Measurements from ENCODE around the gene SDF4. TPM values are rescaled to one million over a fixed set of nuclear protein-coding genes. Genes with fewer than 3 reads are reported as not detected.

The SDF4 gene
- total and polyA plus RNA-seq, 2 of the 8 experiments (the other 6 are each of a cell fraction or from before 2014, with no cell fraction given): 45.5 to 75.6 TPM

DNA sequence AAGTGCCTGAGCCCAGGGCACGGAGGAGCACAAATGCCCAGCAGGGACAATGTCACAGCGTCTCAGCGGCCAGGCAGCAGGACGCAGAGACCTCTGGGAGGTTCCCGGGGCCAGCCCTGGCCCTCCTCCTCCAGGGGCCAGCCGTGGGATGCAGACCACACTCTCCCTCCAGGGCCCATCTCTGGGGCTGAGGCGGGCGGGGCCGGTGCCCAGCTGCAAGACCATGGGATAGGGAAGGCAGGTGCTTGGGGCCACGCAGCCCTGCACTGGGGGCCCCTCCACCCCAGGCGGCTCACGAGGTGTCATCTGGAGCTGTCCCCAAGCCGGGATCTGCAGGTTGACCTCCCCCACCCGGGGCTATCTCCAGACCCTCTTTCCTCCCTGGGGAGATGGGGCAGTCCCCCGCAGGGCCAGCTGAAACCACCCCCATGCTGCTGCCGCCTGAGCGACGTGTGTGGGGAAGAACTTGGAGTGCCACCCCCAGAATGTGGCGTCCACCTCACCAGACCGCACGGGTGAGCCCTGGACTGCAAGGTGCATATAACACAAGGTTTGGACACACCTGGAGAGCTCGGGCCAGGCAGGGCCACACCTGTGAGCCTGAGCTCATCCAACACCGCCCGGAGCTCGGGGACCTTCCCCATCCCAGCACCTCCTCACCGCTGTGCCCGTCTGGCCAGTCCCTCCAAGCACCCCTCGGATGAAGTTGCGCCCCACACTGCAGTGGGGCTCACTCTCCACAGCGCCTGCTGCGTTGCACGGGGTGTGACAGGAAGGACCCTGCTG, 62.2 kb downstream of the SDF4 start:
- Histone ChIP-seq H4K20me1 (replicated peaks in 1 of 2; ENCODE audit: control insufficient read depth in 1 of 2, insufficient read depth in 2 of 2, low read length in 2 of 2) (no peaks in the 10 kb centered on the region), H2AFZ (ENCODE audit: low read length) (no peak overlapping the region), H3K4ac (replicated peaks; ENCODE audit: insufficient read length, low read depth, low read length) (no peak overlapping the region), H3K18ac (ENCODE audit: extremely low read depth, low read length) (no peak overlapping the region), H3K56ac (replicated peaks; ENCODE audit: insufficient read length, low read depth, low read length) (no peak overlapping the region), H3K36me3 (ENCODE audit: control insufficient read depth in 2 of 4, insufficient read depth in 4 of 4, low read length in 3 of 4) (no peaks in the 10 kb centered on the region), H4K91ac (replicated peaks; ENCODE audit: insufficient read length, low read length) (peak overlapping the region; percentile 77), H2BK12ac (ENCODE audit: low read depth, low read length) (no peak overlapping the region; the same call in 1 of the 2 replicates), H2BK120ac (replicated peaks; ENCODE audit: low read depth, low read length) (no peak overlapping the region), H3K23ac (ENCODE audit: insufficient read length) (no peak overlapping the region), H3K4me2 (ENCODE audit: insufficient read depth in 1 of 2, low read depth in 2 of 2, low read length in 2 of 2) (no peak overlapping the region), H3K9me3 (ENCODE audit: insufficient read depth in 2 of 2, low read depth in 1 of 2, low read length in 1 of 2) (no peaks in the 10 kb centered on the region), H3K23me2 (ENCODE audit: low read depth, low read length) (no peaks in the 10 kb centered on the region), H3K27ac (ENCODE audit: low read depth, low read length) (no peak overlapping the region), H2BK15ac (ENCODE audit: low read length) (no peak overlapping the region), H3K14ac (ENCODE audit: insufficient read length) (no peak overlapping the region), H2AK5ac (ENCODE audit: low read depth, low read length) (no peak overlapping the region), H3K9ac (replicated peaks in 1 of 4; ENCODE audit: extremely low read depth in 1 of 4, low read depth in 3 of 4, low read length in 3 of 4) (no peak overlapping the region), H2BK20ac (ENCODE audit: low read length) (0 out of 2 replicates have a peak overlapping the region, but pooled peaks have one; percentile 43), H4K8ac (ENCODE audit: extremely low read depth, insufficient read depth, low read length) (no peak overlapping the region), H3K79me2 (ENCODE audit: control insufficient read depth in 1 of 2, insufficient read depth in 2 of 2, low read length in 2 of 2) (no peaks in the 10 kb centered on the region; a peak in 1 of 4 replicates), H2BK5ac (ENCODE audit: low read depth, low read length) (peak overlapping the region; percentile 60; the same call in 1 of the 2 replicates), H3K4me1 (replicated peaks in 1 of 4; ENCODE audit: control insufficient read depth in 3 of 4, insufficient read depth in 4 of 4, low read length in 3 of 4) (peaks cover 0 to 31% (median 16%) of the 10 kb centered on the region in 4 experiments; a peak in 6 of 7 replicates), H4K5ac (ENCODE audit: insufficient read length, low read depth, low read length) (no peak overlapping the region), H3K79me1 (ENCODE audit: low read depth, low read length) (no peaks in the 10 kb centered on the region; the same call in 1 of the 2 replicates), H3K4me3 (ENCODE audit: extremely low read depth in 1 of 4, insufficient read depth in 2 of 4, low read depth in 3 of 4, low read length in 4 of 4) (no peak overlapping the region), H3K27me3 (replicated peaks in 1 of 4; ENCODE audit: control insufficient read depth in 3 of 4, extremely low read depth in 1 of 4, insufficient read depth in 3 of 4, low read length in 3 of 4) (0 out of 7 replicates have a peak, but pooled peaks cover 0 to 2% (median 0%) of the 10 kb centered on the region in 4 experiments)
- CTCF ChIA-PET (ENCODE audit: partially characterized antibody): interaction anchor here (0.6 to 1.8 kb wide), 5 partner anchors 45 to 208 kb away, joined by 3 to 7 read pairs (median 3); no protein-coding TSS in a partner anchor
- DNase-seq (ENCODE audit: low read depth in 1 of 2, low spot score in 2 of 2): peak in 1 of 2 experiments; percentile 53
- TF ChIP-seq CHD1 (IDR thresholded peaks at IDR 0.05; ENCODE audit: low read depth, low read length) (no peak), SUZ12 (IDR thresholded peaks at IDR 0.05; ENCODE audit: low read length) (no peak), MAFK (IDR thresholded peaks at IDR 0.05; ENCODE audit: low read depth, low read length) (no peak), CEBPB (IDR thresholded peaks at IDR 0.05; ENCODE audit: low read depth, low read length) (no peak), SP2 (IDR thresholded peaks at IDR 0.05; ENCODE audit: low read length) (no peak), CREB1 (IDR thresholded peaks at IDR 0.05) (no peak)
- 89% methylated on average over 29 of the region's 32 CpGs; no CpG with 5 or more reads in 1 of the 2 experiments for WGBS, 2 experiments (ENCODE audit: extremely low coverage in 1 of 2, insufficient coverage in 1 of 2, insufficient read length in 1 of 2, insufficient replicate concordance in 2 of 2, low coverage in 1 of 2, low lambda C conversion rate in 2 of 2, missing lambda C conversion rate in 1 of 2)
- POLR2A ChIA-PET (ENCODE audit: partially characterized antibody): interaction anchor here (1.0 to 1.2 kb wide), 2 partner anchors 16 to 73 kb away, joined by 3 read pairs; no protein-coding TSS in a partner anchor
- no peak for FAIRE-seq

All from H1 (cell line).